ENCODE results near the gene FADS3. TPM values are rescaled to one million over a fixed set of nuclear protein-coding genes. Genes with fewer than 3 reads are reported as not detected.

FADS3 gene
- total RNA-seq, 2 experiments from 2014 or later, result 6.9 TPM

DNA sequence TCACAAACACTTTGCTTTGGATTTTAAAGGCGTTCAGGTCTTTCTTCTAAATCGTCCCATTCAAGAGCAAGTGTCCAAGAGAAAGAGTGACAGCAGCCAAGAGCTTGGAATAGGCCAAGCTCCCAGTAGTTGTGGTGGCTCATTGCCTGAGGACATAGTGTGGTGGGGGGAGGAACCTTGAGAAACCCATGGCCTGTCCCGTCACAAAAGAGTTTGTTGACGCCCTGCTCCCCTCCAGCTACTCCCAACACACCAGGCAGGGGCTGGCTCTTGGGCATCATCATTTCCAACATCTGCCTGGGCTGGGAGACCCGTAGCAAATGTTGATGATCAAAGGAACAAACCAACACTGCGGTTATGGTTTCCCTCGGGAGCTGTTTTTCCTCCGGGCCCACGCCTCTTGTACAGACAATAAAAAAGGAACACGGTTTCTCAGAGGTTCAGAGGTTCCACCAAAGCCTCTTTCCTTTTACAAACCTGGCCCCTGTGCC, 20.8 kb downstream of the FADS3 start:
- POLR2A ChIA-PET, result no interaction called here
- intact Hi-C loops (cut with DNase I, micrococcal nuclease), result loop anchor here in 1 of 2 experiments (1.0 to 10.0 kb wide), 3 partner anchors 238 to 508 kb away; no protein-coding TSS in a partner anchor
- TF ChIP-seq, protein P1, sequence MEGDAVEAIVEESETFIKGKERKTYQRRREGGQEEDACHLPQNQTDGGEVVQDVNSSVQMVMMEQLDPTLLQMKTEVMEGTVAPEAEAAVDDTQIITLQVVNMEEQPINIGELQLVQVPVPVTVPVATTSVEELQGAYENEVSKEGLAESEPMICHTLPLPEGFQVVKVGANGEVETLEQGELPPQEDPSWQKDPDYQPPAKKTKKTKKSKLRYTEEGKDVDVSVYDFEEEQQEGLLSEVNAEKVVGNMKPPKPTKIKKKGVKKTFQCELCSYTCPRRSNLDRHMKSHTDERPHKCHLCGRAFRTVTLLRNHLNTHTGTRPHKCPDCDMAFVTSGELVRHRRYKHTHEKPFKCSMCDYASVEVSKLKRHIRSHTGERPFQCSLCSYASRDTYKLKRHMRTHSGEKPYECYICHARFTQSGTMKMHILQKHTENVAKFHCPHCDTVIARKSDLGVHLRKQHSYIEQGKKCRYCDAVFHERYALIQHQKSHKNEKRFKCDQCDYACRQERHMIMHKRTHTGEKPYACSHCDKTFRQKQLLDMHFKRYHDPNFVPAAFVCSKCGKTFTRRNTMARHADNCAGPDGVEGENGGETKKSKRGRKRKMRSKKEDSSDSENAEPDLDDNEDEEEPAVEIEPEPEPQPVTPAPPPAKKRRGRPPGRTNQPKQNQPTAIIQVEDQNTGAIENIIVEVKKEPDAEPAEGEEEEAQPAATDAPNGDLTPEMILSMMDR (IDR thresholded peaks at IDR 0.05), result no peak

DNA sequence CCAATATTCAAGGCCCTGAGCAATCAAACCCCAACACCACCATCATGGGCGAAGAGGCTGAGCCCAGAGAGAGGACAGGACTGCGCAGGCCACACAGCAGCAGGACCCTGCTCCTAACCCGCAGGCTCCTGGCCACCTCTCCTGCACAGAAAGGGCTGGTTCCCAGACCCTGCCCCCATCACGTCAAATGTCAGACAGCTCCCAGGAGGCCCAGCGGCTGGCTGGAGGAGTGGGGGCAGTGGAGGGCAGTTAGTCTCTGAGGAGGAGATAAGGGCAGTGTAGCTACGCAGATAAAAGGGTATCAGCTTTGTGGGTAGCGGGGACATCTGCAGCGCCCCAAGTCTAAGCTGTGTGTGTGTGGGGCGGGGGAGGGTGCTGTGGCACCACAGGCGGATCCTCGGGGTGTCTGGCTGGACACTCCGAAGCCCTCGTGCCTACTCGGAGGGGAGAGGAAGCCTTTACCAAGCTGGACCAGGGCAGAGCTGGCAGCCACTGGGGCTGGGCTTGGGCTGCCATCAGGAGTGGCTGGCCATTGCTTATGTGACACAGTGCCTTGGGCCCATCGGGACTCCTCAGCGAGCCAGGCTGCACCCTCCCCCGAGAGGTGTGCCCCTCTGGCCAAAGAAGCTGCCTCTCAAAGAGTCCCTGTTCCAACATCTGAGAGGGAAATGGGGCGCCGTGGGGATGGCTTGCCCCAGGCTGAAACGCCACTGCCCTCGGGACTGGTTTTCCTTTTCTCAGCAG, 21.5 kb downstream of the FADS3 start:
- Mint-ChIP-seq H3K4me1 (ENCODE audit: low read depth) (peaks cover 5% of the 10 kb centered on the region), H3K27me3 (peaks cover 7% of the 10 kb centered on the region), H3K9me3 (no peaks in the 10 kb centered on the region), H3K4me3 (no peak overlapping the region), H3K27ac (no peak overlapping the region), H3K36me3 (ENCODE audit: low read depth) (no peaks in the 10 kb centered on the region)
- Histone ChIP-seq H3K27ac (ENCODE audit: low read depth in 1 of 2, low read length in 2 of 2) (no peak overlapping the region), H3K4me1 (ENCODE audit: insufficient read depth, low read length) (peaks cover 7% of the 10 kb centered on the region), H3K36me3 (ENCODE audit: insufficient read depth, low read length) (no peaks in the 10 kb centered on the region), H3K9me3 (ENCODE audit: control insufficient read depth in 1 of 2, insufficient read depth in 1 of 2, low read length in 2 of 2) (no peaks in the 10 kb centered on the region), H3K27me3 (ENCODE audit: control insufficient read depth in 1 of 2, insufficient read depth in 2 of 2, low read length in 2 of 2) (no peaks in the 10 kb centered on the region), H3K4me3 (ENCODE audit: low read length) (no peak overlapping the region)
- intact Hi-C loops (cut with DNase I, micrococcal nuclease), result loop anchor here in 1 of 2 experiments (2.0 to 10.0 kb wide), 2 partner anchors 445 to 509 kb away; no protein-coding TSS in a partner anchor
- CTCF ChIA-PET, result interaction anchor here (0.9 to 3.2 kb wide), 6 partner anchors 29 to 238 kb away, joined by 3 to 36 read pairs (median 12); no protein-coding TSS in a partner anchor
- TF ChIP-seq, protein P1 (IDR thresholded peaks at IDR 0.05), result no peak
- no peak for ATAC-seq (ENCODE audit: poor library complexity)
- POLR2A ChIA-PET, result no interaction called here
- no peak for DNase-seq

More for the DNA sequence above, 20.8 kb downstream of the FADS3 start:
- no peak overlapping the region for H3K27ac Mint-ChIP-seq
- H3K36me3 Mint-ChIP-seq (ENCODE audit: low read depth), result no peaks in the 10 kb centered on the region
- H3K4me3 Mint-ChIP-seq, result no peak overlapping the region
- CTCF ChIA-PET, result interaction anchor here (1.0 to 3.2 kb wide), 8 partner anchors 9 to 485 kb away, joined by 3 to 36 read pairs (median 7); no protein-coding TSS in a partner anchor
- Histone ChIP-seq H3K9me3 (ENCODE audit: control insufficient read depth in 1 of 2, insufficient read depth in 1 of 2, low read length in 2 of 2) (no peaks in the 10 kb centered on the region), H3K27ac (ENCODE audit: low read depth in 1 of 2, low read length in 2 of 2) (no peak overlapping the region), H3K4me1 (ENCODE audit: insufficient read depth, low read length) (peaks cover 7% of the 10 kb centered on the region), H3K27me3 (ENCODE audit: control insufficient read depth in 1 of 2, insufficient read depth in 2 of 2, low read length in 2 of 2) (no peaks in the 10 kb centered on the region), H3K36me3 (ENCODE audit: insufficient read depth, low read length) (no peaks in the 10 kb centered on the region), H3K4me3 (ENCODE audit: low read length) (no peak overlapping the region)
- ATAC-seq (ENCODE audit: poor library complexity) (no peak), DNase-seq (no peak)
- no peaks in the 10 kb centered on the region for H3K9me3 Mint-ChIP-seq
- H3K27me3 Mint-ChIP-seq, result peaks cover 7% of the 10 kb centered on the region
- peaks cover 5% of the 10 kb centered on the region for H3K4me1 Mint-ChIP-seq (ENCODE audit: low read depth)

DNA sequence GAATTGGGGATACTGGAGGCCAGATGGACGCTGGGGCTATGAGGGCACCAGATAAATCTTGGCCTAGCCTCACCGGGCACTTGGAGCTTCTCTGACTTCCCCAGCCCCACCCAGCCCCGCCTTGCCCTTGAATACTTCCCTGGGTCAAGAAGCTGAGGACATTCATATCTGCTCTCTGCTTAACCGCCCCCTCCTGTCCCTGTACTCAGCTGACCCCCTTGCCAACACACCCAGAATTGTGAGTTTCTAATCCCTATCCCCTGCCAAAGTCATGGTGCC, 22.0 kb downstream of the FADS3 start:
- peaks cover 7% of the 10 kb centered on the region for H3K27me3 Mint-ChIP-seq
- H3K4me3 ChIP-seq (ENCODE audit: low read length), result no peak overlapping the region
- H3K27me3 ChIP-seq (ENCODE audit: control insufficient read depth in 1 of 2, insufficient read depth in 2 of 2, low read length in 2 of 2), result no peaks in the 10 kb centered on the region
- no peak for ATAC-seq (ENCODE audit: poor library complexity)
- no peak overlapping the region for H3K4me3 Mint-ChIP-seq
- H3K36me3 Mint-ChIP-seq (ENCODE audit: low read depth), result no peaks in the 10 kb centered on the region
- POLR2A ChIA-PET, result no interaction called here
- H3K9me3 Mint-ChIP-seq, result no peaks in the 10 kb centered on the region
- H3K27ac ChIP-seq (ENCODE audit: low read depth in 1 of 2, low read length in 2 of 2), result no peak overlapping the region
- TF ChIP-seq, protein P1 (IDR thresholded peaks at IDR 0.05), result no peak
- H3K9me3 ChIP-seq (ENCODE audit: control insufficient read depth in 1 of 2, insufficient read depth in 1 of 2, low read length in 2 of 2), result no peaks in the 10 kb centered on the region
- no peaks in the 10 kb centered on the region for H3K36me3 ChIP-seq (ENCODE audit: insufficient read depth, low read length)
- no peak overlapping the region for H3K27ac Mint-ChIP-seq
- DNase-seq, result no peak
- peaks cover 7% of the 10 kb centered on the region for H3K4me1 ChIP-seq (ENCODE audit: insufficient read depth, low read length)
- CTCF ChIA-PET, result interaction anchor here (0.9 to 3.2 kb wide), 4 partner anchors 29 to 239 kb away, joined by 4 to 36 read pairs (median 16); no protein-coding TSS in a partner anchor
- intact Hi-C loops (cut with DNase I, micrococcal nuclease), result no loop called here
- H3K4me1 Mint-ChIP-seq (ENCODE audit: low read depth), result peaks cover 5% of the 10 kb centered on the region

Data from CD4-positive, alpha-beta T cell (primary cell).